Measurements from ENCODE around the gene CAPN12. TPM values are rescaled to one million over a fixed set of nuclear protein-coding genes. Genes with fewer than 3 reads are reported as not detected.

Gene CAPN12
- total and polyA plus RNA-seq, 2 experiments from 2014 or later: 19.1 to 20.5 TPM

DNA sequence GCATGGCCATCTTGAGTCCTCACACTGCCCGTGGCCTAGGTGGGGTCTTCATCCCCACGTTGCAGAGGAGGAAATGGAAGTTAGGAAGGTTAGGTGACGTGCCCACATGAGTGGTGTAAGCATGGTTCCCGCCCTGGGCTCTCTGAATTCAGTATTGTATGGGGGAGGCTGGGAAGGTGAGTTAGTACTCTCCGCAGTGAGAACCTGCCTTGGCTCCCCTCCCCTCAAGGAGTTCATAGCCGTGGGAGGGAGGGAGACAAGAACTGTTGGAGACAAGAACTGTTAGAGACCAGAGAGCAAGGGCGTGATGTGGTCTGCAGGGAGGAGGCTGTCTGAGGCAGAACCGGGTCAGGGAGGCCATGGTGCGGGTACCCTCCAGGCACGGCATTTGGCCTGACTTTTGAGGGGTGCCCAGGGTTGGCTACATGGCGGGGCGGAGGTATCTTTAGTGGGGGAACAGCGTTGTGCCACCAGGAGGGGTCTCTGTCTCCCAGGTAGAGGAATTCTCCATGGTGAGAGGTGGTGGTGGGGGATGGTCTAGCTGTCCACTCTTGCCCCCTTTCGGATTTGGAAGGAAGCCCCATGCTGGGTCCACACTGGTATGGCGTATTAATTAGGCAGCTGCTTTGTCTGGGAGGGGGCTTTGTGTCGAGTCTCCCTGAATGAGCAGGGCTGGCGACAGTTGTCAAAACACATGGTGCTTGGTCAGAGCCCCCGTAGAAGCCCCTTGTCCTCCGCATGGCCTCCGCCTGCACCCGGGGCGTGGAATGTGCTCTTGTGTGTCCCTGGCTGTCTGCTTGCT, 45.8 kb downstream of the CAPN12 start:
- peaks cover 54% of the 10 kb centered on the region for H3K36me3 Mint-ChIP-seq (ENCODE audit: low read depth)
- H3K79me2 ChIP-seq (replicated peaks; ENCODE audit: insufficient read depth): peaks cover 72% of the 10 kb centered on the region
- DNase-seq (ENCODE audit: low spot score) (no peak), ATAC-seq (peak; percentile 24)
- H2AFZ ChIP-seq: no peak overlapping the region
- H3K27ac Mint-ChIP-seq: peak overlapping the region; percentile 81
- H3K4me2 ChIP-seq: 0 out of 2 replicates have a peak overlapping the region, but pooled peaks have one; percentile 26
- peaks cover 23% of the 10 kb centered on the region for H3K27me3 Mint-ChIP-seq (ENCODE audit: insufficient read depth, low read depth, poor library complexity)
- peaks cover 57% of the 10 kb centered on the region for H3K4me1 Mint-ChIP-seq
- TF ChIP-seq POLR2AphosphoS5 (IDR thresholded peaks at IDR 0.05; ENCODE audit: low read depth) (0 out of 2 replicates have a peak, but pooled peaks have one; percentile 18), EZH2phosphoT487 (IDR thresholded peaks at IDR 0.05; ENCODE audit: unreplicated experiment) (no peak)
- TF ChIP-seq, protein P1, sequence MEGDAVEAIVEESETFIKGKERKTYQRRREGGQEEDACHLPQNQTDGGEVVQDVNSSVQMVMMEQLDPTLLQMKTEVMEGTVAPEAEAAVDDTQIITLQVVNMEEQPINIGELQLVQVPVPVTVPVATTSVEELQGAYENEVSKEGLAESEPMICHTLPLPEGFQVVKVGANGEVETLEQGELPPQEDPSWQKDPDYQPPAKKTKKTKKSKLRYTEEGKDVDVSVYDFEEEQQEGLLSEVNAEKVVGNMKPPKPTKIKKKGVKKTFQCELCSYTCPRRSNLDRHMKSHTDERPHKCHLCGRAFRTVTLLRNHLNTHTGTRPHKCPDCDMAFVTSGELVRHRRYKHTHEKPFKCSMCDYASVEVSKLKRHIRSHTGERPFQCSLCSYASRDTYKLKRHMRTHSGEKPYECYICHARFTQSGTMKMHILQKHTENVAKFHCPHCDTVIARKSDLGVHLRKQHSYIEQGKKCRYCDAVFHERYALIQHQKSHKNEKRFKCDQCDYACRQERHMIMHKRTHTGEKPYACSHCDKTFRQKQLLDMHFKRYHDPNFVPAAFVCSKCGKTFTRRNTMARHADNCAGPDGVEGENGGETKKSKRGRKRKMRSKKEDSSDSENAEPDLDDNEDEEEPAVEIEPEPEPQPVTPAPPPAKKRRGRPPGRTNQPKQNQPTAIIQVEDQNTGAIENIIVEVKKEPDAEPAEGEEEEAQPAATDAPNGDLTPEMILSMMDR (conservative IDR thresholded peaks at IDR 0.05; ENCODE audit: low read depth in 2 of 2): peak in 1 of 2 experiments; percentile 50; a peak in 2 of 4 replicates
- peak overlapping the region; percentile 76 for H3K27ac ChIP-seq (ENCODE audit: low read depth)
- H4K20me1 ChIP-seq (replicated peaks; ENCODE audit: insufficient read depth): peaks cover 30% of the 10 kb centered on the region
- peaks cover 8% of the 10 kb centered on the region; the same call in 1 of the 2 replicates for H3K36me3 ChIP-seq (ENCODE audit: insufficient read depth)
- H3K4me3 Mint-ChIP-seq: no peak overlapping the region
- no peaks in the 10 kb centered on the region for H3K27me3 ChIP-seq (ENCODE audit: insufficient read depth)
- peaks cover 25% of the 10 kb centered on the region for H3K4me1 ChIP-seq (ENCODE audit: insufficient read depth)
- no peak overlapping the region for H3K4me3 ChIP-seq
- 0 out of 2 replicates have a peak, but pooled peaks cover 9% of the 10 kb centered on the region for H3F3A ChIP-seq (replicated peaks; ENCODE audit: low read depth)
- H3K9me3 Mint-ChIP-seq: no peaks in the 10 kb centered on the region
- no peaks in the 10 kb centered on the region for H3K9me2 ChIP-seq (ENCODE audit: insufficient read depth)

DNA sequence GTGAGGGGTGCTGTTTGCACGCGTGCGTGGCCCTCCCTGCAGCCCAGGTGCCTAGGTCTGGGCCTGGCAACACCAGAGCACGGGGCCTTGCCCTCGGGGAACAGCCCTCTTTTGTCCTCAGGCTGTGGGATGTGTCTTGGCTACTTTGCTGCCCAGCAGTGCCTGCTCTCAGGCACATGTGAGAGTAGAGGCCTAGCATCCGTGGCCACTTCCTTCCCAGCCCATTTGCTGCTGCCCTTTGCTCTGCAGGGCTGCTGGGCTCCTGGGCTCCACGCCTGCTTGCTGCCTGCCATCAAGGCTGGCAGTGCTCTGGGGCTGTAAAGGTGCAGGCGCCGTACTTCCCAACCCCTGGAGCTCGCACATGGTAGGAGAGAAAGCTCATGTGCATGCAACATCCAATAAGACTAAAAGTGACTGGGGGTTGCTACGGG, 46.6 kb downstream of the CAPN12 start:
- H3K4me1 ChIP-seq (ENCODE audit: insufficient read depth): peaks cover 32% of the 10 kb centered on the region
- peaks cover 4% of the 10 kb centered on the region; the same call in 1 of the 2 replicates for H3K36me3 ChIP-seq (ENCODE audit: insufficient read depth)
- peaks cover 46% of the 10 kb centered on the region for H3K36me3 Mint-ChIP-seq (ENCODE audit: low read depth)
- peaks cover 30% of the 10 kb centered on the region for H4K20me1 ChIP-seq (replicated peaks; ENCODE audit: insufficient read depth)
- H3K27me3 ChIP-seq (ENCODE audit: insufficient read depth): no peaks in the 10 kb centered on the region
- H3K4me3 ChIP-seq: no peak overlapping the region
- no peaks in the 10 kb centered on the region for H3K9me3 Mint-ChIP-seq
- no peaks in the 10 kb centered on the region for H3K9me2 ChIP-seq (ENCODE audit: insufficient read depth)
- H3K27ac Mint-ChIP-seq: peak overlapping the region; percentile 81; the same call in 1 of the 2 replicates
- H3K4me1 Mint-ChIP-seq: peaks cover 65% of the 10 kb centered on the region
- H3K4me2 ChIP-seq: no peak overlapping the region
- H3K4me3 Mint-ChIP-seq: no peak overlapping the region
- DNase-seq (ENCODE audit: low spot score) (no peak), ATAC-seq (no peak; the same call in 2 of the 3 replicates)
- H3K79me2 ChIP-seq (replicated peaks; ENCODE audit: insufficient read depth): peaks cover 80% of the 10 kb centered on the region
- H3K27me3 Mint-ChIP-seq (ENCODE audit: insufficient read depth, low read depth, poor library complexity): peaks cover 27% of the 10 kb centered on the region
- no peak overlapping the region for H2AFZ ChIP-seq
- H3K27ac ChIP-seq (ENCODE audit: low read depth): peak overlapping the region; percentile 74
- 0 out of 2 replicates have a peak, but pooled peaks cover 9% of the 10 kb centered on the region for H3F3A ChIP-seq (replicated peaks; ENCODE audit: low read depth)
- TF ChIP-seq, protein P2, sequence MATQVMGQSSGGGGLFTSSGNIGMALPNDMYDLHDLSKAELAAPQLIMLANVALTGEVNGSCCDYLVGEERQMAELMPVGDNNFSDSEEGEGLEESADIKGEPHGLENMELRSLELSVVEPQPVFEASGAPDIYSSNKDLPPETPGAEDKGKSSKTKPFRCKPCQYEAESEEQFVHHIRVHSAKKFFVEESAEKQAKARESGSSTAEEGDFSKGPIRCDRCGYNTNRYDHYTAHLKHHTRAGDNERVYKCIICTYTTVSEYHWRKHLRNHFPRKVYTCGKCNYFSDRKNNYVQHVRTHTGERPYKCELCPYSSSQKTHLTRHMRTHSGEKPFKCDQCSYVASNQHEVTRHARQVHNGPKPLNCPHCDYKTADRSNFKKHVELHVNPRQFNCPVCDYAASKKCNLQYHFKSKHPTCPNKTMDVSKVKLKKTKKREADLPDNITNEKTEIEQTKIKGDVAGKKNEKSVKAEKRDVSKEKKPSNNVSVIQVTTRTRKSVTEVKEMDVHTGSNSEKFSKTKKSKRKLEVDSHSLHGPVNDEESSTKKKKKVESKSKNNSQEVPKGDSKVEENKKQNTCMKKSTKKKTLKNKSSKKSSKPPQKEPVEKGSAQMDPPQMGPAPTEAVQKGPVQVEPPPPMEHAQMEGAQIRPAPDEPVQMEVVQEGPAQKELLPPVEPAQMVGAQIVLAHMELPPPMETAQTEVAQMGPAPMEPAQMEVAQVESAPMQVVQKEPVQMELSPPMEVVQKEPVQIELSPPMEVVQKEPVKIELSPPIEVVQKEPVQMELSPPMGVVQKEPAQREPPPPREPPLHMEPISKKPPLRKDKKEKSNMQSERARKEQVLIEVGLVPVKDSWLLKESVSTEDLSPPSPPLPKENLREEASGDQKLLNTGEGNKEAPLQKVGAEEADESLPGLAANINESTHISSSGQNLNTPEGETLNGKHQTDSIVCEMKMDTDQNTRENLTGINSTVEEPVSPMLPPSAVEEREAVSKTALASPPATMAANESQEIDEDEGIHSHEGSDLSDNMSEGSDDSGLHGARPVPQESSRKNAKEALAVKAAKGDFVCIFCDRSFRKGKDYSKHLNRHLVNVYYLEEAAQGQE (IDR thresholded peaks at IDR 0.05; ENCODE audit: unreplicated experiment): no peak
- TF ChIP-seq, protein P3, sequence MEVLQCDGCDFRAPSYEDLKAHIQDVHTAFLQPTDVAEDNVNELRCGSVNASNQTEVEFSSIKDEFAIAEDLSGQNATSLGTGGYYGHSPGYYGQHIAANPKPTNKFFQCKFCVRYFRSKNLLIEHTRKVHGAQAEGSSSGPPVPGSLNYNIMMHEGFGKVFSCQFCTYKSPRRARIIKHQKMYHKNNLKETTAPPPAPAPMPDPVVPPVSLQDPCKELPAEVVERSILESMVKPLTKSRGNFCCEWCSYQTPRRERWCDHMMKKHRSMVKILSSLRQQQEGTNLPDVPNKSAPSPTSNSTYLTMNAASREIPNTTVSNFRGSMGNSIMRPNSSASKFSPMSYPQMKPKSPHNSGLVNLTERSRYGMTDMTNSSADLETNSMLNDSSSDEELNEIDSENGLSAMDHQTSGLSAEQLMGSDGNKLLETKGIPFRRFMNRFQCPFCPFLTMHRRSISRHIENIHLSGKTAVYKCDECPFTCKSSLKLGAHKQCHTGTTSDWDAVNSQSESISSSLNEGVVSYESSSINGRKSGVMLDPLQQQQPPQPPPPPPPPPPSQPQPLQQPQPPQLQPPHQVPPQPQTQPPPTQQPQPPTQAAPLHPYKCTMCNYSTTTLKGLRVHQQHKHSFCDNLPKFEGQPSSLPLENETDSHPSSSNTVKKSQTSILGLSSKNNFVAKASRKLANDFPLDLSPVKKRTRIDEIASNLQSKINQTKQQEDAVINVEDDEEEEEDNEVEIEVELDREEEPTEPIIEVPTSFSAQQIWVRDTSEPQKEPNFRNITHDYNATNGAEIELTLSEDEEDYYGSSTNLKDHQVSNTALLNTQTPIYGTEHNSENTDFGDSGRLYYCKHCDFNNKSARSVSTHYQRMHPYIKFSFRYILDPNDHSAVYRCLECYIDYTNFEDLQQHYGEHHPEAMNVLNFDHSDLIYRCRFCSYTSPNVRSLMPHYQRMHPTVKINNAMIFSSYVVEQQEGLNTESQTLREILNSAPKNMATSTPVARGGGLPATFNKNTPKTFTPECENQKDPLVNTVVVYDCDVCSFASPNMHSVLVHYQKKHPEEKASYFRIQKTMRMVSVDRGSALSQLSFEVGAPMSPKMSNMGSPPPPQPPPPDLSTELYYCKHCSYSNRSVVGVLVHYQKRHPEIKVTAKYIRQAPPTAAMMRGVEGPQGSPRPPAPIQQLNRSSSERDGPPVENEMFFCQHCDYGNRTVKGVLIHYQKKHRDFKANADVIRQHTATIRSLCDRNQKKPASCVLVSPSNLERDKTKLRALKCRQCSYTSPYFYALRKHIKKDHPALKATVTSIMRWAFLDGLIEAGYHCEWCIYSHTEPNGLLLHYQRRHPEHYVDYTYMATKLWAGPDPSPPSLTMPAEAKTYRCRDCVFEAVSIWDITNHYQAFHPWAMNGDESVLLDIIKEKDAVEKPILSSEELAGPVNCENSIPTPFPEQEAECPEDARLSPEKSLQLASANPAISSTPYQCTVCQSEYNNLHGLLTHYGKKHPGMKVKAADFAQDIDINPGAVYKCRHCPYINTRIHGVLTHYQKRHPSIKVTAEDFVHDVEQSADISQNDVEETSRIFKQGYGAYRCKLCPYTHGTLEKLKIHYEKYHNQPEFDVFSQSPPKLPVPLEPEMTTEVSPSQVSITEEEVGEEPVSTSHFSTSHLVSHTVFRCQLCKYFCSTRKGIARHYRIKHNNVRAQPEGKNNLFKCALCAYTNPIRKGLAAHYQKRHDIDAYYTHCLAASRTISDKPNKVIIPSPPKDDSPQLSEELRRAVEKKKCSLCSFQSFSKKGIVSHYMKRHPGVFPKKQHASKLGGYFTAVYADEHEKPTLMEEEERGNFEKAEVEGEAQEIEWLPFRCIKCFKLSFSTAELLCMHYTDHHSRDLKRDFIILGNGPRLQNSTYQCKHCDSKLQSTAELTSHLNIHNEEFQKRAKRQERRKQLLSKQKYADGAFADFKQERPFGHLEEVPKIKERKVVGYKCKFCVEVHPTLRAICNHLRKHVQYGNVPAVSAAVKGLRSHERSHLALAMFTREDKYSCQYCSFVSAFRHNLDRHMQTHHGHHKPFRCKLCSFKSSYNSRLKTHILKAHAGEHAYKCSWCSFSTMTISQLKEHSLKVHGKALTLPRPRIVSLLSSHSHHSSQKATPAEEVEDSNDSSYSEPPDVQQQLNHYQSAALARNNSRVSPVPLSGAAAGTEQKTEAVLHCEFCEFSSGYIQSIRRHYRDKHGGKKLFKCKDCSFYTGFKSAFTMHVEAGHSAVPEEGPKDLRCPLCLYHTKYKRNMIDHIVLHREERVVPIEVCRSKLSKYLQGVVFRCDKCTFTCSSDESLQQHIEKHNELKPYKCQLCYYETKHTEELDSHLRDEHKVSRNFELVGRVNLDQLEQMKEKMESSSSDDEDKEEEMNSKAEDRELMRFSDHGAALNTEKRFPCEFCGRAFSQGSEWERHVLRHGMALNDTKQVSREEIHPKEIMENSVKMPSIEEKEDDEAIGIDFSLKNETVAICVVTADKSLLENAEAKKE (CRISPR knock-in tag; IDR thresholded peaks at IDR 0.05): no peak
- TF ChIP-seq JUNB (IDR thresholded peaks at IDR 0.05; ENCODE audit: unreplicated experiment): no peak
- TF ChIP-seq POLR2AphosphoS5 (IDR thresholded peaks at IDR 0.05; ENCODE audit: low read depth): no peak
- TF ChIP-seq EZH2phosphoT487 (IDR thresholded peaks at IDR 0.05; ENCODE audit: unreplicated experiment): no peak
- no peak for TF ChIP-seq CREB1 (CRISPR knock-in tag; IDR thresholded peaks at IDR 0.05; ENCODE audit: low read depth)
